ENCODE results near the gene TFDP2. TPM values are rescaled to one million over a fixed set of nuclear protein-coding genes. Genes with fewer than 3 reads are reported as not detected.
"Not testable (repeated sequence)": the region's sequence is repeated elsewhere in the genome, so short reads cannot be mapped to it uniquely, and the experiment has no call there.

The TFDP2 gene
- total RNA-seq, 3 donors from 2014 or later (not counting 1 experiment from before 2014, with no cell fraction given) = 134 to 154 (median 142) TPM

DNA sequence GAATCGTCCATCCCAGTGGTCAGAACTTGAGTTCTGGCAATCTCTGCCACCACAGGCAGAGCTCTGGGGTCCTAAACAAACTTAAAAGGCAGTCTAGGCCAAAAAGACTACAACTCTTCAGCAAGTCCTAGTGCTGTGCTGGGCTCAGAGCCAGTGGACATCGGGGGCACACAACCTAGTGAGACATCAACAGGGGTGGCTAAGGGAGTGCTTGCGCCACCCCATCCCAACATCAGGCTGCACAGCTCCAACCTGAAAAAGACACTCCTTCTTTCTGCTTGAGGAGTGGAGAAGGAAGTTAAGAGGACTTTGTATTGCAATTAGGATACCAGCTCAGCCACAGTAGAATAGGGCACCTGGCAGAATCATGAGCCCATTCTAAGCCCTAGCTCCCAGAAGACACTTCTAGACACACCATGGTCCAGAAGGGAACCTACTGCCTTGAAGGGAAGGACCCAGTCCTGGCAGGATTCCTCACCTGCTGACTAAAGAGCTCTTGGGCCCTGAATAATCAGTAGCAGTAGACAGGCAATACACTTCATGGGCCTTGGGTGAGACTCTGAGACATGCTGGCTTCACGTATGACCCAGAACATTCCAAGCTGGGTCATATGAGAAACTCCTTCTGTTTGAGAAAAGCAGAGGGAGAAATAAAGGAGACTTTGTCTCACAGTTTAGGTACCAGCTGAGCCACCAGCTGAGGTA is 72.0 kb downstream of the TFDP2 start:
- Mint-ChIP-seq H3K27me3 (ENCODE audit: low read depth in 2 of 2) (no peaks in the 10 kb centered on the region), H3K27ac (no peak overlapping the region), H3K9me3 (no peaks in the 10 kb centered on the region), H3K4me3 (no peak overlapping the region), H3K36me3 (peaks cover 14% of the 10 kb centered on the region), H3K4me1 (peaks cover 32 to 42% of the 10 kb centered on the region in 2 donors)
- no peaks in the 10 kb centered on the region for H3K27me3 ChIP-seq (ENCODE audit: control insufficient read depth, insufficient read depth, low read length)
- no peak for DNase-seq
- H3K4me3 ChIP-seq (ENCODE audit: low read length) = no peak overlapping the region
- intact Hi-C loops (cut with micrococcal nuclease) = no loop called here
- ATAC-seq = no peak
- H3K4me1 ChIP-seq (ENCODE audit: control insufficient read depth, insufficient read depth, low read length) = no peaks in the 10 kb centered on the region
- 88% methylated on average over 3 of the region's 4 CpGs for WGBS (ENCODE audit: insufficient coverage)
- H3K9me3 ChIP-seq (ENCODE audit: control insufficient read depth, insufficient read depth, low read length) = no peaks in the 10 kb centered on the region
- no peaks in the 10 kb centered on the region for H3K36me3 ChIP-seq (ENCODE audit: control insufficient read depth, insufficient read depth, low read length)
- TF ChIP-seq, protein P1, sequence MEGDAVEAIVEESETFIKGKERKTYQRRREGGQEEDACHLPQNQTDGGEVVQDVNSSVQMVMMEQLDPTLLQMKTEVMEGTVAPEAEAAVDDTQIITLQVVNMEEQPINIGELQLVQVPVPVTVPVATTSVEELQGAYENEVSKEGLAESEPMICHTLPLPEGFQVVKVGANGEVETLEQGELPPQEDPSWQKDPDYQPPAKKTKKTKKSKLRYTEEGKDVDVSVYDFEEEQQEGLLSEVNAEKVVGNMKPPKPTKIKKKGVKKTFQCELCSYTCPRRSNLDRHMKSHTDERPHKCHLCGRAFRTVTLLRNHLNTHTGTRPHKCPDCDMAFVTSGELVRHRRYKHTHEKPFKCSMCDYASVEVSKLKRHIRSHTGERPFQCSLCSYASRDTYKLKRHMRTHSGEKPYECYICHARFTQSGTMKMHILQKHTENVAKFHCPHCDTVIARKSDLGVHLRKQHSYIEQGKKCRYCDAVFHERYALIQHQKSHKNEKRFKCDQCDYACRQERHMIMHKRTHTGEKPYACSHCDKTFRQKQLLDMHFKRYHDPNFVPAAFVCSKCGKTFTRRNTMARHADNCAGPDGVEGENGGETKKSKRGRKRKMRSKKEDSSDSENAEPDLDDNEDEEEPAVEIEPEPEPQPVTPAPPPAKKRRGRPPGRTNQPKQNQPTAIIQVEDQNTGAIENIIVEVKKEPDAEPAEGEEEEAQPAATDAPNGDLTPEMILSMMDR (IDR thresholded peaks at IDR 0.05) = no peak
- no peak overlapping the region for H3K27ac ChIP-seq (ENCODE audit: low read length)

DNA sequence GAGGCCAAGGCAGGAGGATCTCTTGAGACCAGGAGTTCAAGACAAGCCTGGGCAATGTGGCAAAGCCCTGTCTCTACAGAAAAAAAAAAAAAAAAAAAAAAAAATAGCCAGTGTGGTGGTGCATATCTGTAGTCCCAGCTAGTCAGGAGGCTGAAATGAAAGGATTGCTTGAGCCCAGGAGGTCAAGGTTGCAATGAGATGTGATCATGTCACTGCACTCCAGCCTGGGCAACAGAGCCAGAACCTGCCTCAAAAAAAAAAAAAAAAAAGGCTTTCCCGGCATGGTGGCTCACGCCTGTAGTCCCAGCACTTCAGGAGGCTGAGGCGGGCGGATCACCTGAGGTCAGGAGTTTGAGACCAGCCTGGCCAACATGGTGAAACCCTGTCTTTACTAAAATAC is 73.7 kb downstream of the TFDP2 start:
- H3K4me1 ChIP-seq (ENCODE audit: control insufficient read depth, insufficient read depth, low read length); H3K27ac ChIP-seq (ENCODE audit: low read length); H3K27ac Mint-ChIP-seq; H3K27me3 Mint-ChIP-seq (ENCODE audit: low read depth in 2 of 2); intact Hi-C loops (cut with micrococcal nuclease); DNase-seq; H3K36me3 ChIP-seq (ENCODE audit: control insufficient read depth, insufficient read depth, low read length); H3K4me3 ChIP-seq (ENCODE audit: low read length); H3K4me3 Mint-ChIP-seq; H3K27me3 ChIP-seq (ENCODE audit: control insufficient read depth, insufficient read depth, low read length); H3K9me3 Mint-ChIP-seq; ATAC-seq; H3K9me3 ChIP-seq (ENCODE audit: control insufficient read depth, insufficient read depth, low read length): not testable (repeated sequence)
- peaks cover 34 to 52% of the 10 kb centered on the region in 2 donors for H3K4me1 Mint-ChIP-seq
- peaks cover 14% of the 10 kb centered on the region for H3K36me3 Mint-ChIP-seq
- WGBS (ENCODE audit: insufficient coverage) = 100% methylated on average over 4 of the region's 4 CpGs

DNA sequence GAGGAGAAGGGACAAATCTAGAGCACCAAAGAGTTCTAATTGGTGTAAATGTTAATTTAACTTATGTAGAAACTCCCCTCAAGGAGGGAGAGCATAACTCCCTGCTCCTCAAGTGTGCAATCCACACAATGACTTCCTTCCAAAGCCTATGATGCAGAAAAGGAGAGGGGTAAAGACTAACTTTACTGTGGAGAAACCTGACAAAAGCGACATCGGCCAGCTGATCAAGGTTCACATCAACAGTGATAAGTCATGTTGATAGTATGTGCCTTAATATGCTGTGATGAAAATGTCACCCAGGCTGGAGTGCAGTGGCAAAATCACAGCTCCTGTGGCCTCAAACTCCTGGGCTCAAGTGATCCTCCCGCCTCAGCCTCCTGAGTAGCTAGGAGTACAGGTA is 76.5 kb downstream of the TFDP2 start:
- H3K4me3 Mint-ChIP-seq = no peak overlapping the region
- H3K9me3 ChIP-seq (ENCODE audit: control insufficient read depth, insufficient read depth, low read length) = no peaks in the 10 kb centered on the region
- no peak overlapping the region for H3K4me3 ChIP-seq (ENCODE audit: low read length)
- H3K27me3 ChIP-seq (ENCODE audit: control insufficient read depth, insufficient read depth, low read length) = no peaks in the 10 kb centered on the region
- no peak for DNase-seq
- H3K4me1 Mint-ChIP-seq = peaks cover 24 to 41% of the 10 kb centered on the region in 2 donors
- ATAC-seq = no peak
- H3K4me1 ChIP-seq (ENCODE audit: control insufficient read depth, insufficient read depth, low read length) = no peaks in the 10 kb centered on the region
- H3K27ac Mint-ChIP-seq = peak overlapping the region in 1 of 2 donors; percentile 5
- H3K9me3 Mint-ChIP-seq = no peaks in the 10 kb centered on the region
- TF ChIP-seq, protein P1 (IDR thresholded peaks at IDR 0.05) = no peak
- intact Hi-C loops (cut with micrococcal nuclease) = no loop called here
- no peaks in the 10 kb centered on the region for H3K36me3 ChIP-seq (ENCODE audit: control insufficient read depth, insufficient read depth, low read length)
- H3K27me3 Mint-ChIP-seq (ENCODE audit: low read depth in 2 of 2) = no peaks in the 10 kb centered on the region
- H3K36me3 Mint-ChIP-seq = no peaks in the 10 kb centered on the region
- no peak overlapping the region for H3K27ac ChIP-seq (ENCODE audit: low read length)
- WGBS (ENCODE audit: insufficient coverage) = 100% methylated on average over 3 of the region's 3 CpGs

DNA sequence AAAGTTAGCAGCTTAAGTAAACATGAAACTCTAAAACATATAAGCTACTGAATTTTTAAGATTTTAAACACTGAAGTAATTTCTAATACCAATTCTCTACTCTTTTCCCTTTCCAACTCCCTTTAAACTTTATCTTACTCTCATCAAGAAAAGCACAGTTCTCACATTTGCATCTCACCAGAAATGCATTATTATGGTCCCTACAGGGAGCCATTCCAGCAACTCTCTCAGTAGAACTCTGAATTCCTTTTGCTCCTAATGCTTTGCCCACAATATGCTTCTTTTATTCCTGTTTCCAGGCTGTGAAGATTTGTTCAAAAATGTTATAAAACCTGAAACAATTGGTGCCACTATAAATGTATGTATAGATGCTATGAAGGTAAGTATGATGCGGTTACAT is 83.4 kb downstream of the TFDP2 start:
- peaks cover 19 to 22% of the 10 kb centered on the region in 2 donors for H3K4me1 Mint-ChIP-seq
- H3K36me3 Mint-ChIP-seq = no peaks in the 10 kb centered on the region
- no peak overlapping the region for H3K4me3 Mint-ChIP-seq
- Histone ChIP-seq H3K4me1 (ENCODE audit: control insufficient read depth, insufficient read depth, low read length) (no peaks in the 10 kb centered on the region), H3K4me3 (ENCODE audit: low read length) (no peak overlapping the region), H3K27me3 (ENCODE audit: control insufficient read depth, insufficient read depth, low read length) (no peaks in the 10 kb centered on the region), H3K27ac (ENCODE audit: low read length) (no peak overlapping the region), H3K36me3 (ENCODE audit: control insufficient read depth, insufficient read depth, low read length) (no peaks in the 10 kb centered on the region), H3K9me3 (ENCODE audit: control insufficient read depth, insufficient read depth, low read length) (no peaks in the 10 kb centered on the region)
- intact Hi-C loops (cut with micrococcal nuclease) = no loop called here
- no peaks in the 10 kb centered on the region for H3K9me3 Mint-ChIP-seq
- TF ChIP-seq, protein P1 (IDR thresholded peaks at IDR 0.05) = no peak
- ATAC-seq = no peak
- H3K27ac Mint-ChIP-seq = no peak overlapping the region
- H3K27me3 Mint-ChIP-seq (ENCODE audit: low read depth in 2 of 2) = no peaks in the 10 kb centered on the region
- DNase-seq = no peak
- WGBS (ENCODE audit: insufficient coverage) = no CpG with 5 or more reads among the region's 1 CpG
